Right lobe of liver (tissue), 4 donors: ENCODE measurements around the gene CYLD.

ENCODE experiments used
- POLR2A ChIP-seq: fragments of 450-650 bp; IDR thresholded peaks from one replicate; pipeline ENCODE4 v1.6.1; 2017; ENCODE audit warnings: antibody characterized with exemption, mild to moderate bottlenecking
- TF ChIP-seq, protein P1 (sequence below), 4 donors: fragments of 200-600 bp in 3 of 4; fragments of 450-650 bp in 1 of 4; IDR thresholded peaks; one replicate each; pipeline versions ENCODE4 v1.5.1 to v1.8.0; 2016 to 2022; ENCODE audit warnings: antibody characterized with exemption in 4 of 4, mild to moderate bottlenecking in 2 of 4
- donor health status: DM: no; HTN: no; CAD: no.
- donor health status: DM: no; HTN: no; CAD: no.
- donor health status: DM: no; HTN: yes; CAD: no.

DNA sequence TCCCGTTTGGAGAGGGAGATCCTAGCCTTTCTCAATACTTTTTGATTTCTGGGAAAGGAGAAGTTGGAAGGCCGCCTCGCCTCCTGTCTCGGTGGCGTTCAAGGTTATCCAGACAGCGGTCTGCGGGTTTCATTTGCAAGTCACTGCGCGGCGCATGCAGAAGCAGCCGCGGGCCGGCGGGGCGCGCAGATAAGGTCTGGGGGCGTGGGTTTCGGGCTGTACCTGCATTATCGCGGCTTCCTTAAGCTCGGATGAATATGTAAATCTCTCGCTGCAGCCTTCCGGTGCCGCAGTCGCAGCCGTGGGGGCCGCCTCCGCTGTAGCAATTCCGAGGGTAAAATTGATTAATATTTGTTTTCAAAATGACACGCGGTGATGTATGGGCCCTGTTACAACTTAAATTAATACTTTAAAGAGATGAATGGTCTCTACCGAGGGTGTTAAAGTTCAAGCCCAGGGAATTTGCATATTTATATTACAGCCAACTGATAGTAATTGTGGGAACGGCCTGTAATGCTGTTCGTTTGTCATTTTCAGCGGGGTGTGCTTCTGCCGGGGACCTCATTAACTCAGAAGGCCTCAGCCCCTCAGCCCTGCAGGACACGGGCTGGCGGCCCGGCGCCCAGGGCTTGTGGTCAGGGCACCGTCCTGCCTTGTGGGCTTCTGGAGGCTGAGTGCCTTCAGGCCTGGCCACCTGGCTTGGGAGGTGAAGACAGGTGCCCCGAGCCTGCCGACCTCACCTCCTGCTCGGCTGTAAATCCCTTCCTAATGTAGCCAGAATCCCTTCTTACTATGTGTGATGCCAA, 99.4 kb downstream of the CYLD start:
- no peak for TF ChIP-seq POLR2A
- TF ChIP-seq, protein P1, sequence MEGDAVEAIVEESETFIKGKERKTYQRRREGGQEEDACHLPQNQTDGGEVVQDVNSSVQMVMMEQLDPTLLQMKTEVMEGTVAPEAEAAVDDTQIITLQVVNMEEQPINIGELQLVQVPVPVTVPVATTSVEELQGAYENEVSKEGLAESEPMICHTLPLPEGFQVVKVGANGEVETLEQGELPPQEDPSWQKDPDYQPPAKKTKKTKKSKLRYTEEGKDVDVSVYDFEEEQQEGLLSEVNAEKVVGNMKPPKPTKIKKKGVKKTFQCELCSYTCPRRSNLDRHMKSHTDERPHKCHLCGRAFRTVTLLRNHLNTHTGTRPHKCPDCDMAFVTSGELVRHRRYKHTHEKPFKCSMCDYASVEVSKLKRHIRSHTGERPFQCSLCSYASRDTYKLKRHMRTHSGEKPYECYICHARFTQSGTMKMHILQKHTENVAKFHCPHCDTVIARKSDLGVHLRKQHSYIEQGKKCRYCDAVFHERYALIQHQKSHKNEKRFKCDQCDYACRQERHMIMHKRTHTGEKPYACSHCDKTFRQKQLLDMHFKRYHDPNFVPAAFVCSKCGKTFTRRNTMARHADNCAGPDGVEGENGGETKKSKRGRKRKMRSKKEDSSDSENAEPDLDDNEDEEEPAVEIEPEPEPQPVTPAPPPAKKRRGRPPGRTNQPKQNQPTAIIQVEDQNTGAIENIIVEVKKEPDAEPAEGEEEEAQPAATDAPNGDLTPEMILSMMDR (IDR thresholded peaks at IDR 0.05) = no peak
